ENCODE data around the gene TAF4.

- peak; percentile 7 to 39 for TF ChIP-seq CTCF (conservative IDR thresholded peaks at IDR 0.05 in 1 of 2, IDR thresholded peaks at IDR 0.05 in 1 of 2; ENCODE audit: low read depth in 1 of 2, low read length in 2 of 2)
- no peak for TF ChIP-seq EZH2 (IDR thresholded peaks at IDR 0.05; ENCODE audit: low read length, missing control alignments)
Observed at GRCh38 chr20:61980647-61981583, 84.8 kb downstream of the TAF4 start.

Data from fibroblast of lung (primary cell).